GM19043 (cell line): ENCODE results near the gene AGAP2.
"Not testable (repeated sequence)": the region's sequence is repeated elsewhere in the genome, so short reads cannot be mapped to it uniquely, and the experiment has no call there.

Experiments
- ATAC-seq: cut with Tn5 transposase; IDR thresholded peaks from one replicate; pipeline ENCODE4 v1.9.1; 2021; ENCODE audit warnings: low read depth; ENCODE audit not compliant: unreplicated experiment

Gene AGAP2

GRCh38 chr12:57724936-57725740 lies 13.4 kb downstream of the AGAP2 start:
- ATAC-seq: no peak

DNA sequence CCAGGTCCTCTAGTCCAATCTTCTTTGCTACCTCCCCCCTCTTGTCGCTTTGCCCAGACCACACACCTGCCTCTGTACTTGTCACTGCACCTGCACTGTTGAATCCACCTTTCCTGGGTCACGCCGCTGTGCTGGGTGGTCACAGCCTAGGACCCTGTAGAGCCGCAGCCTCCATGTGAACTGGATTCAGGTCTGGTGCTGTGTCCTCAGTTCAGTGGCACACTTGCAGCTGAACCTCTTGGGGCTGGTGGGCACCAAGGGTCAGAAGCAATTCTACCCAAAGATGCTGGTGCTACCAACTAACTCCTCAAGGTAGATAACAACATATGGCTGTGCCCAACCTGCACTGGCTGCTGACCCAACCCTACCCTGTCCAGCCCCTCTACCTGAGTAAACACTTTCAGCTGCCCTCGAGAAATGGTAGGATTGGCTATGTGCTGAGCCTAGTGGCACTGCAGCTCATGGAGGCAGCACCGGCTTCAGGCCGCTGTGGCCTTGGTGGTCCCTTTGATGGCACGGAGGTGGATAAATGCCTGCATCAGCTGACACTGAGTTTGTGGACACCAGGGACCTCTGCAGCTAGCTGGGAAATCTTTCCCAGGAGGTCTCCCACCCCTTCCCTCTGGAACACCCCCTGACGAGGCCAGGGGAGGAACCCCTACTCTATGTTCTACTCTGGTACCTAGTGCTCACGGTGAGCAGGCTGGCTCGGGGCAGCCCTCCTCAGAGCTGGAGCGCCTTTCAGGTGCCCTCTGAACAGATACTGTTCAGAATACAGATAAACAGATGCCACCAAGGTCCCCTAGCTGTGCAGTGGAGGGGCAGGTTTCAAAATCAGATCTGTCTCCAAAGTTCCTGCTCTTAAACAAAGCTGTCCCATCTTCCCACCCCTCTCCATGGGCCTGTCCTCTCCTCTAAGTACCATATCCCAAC lies 14.3 kb downstream of the AGAP2 start:
- ATAC-seq: no peak

- no peak for ATAC-seq
Observed at GRCh38 chr12:57723630-57723962, 14.9 kb downstream of the AGAP2 start.

- ATAC-seq: no peak
Observed at GRCh38 chr12:57722716-57723629, 15.6 kb downstream of the AGAP2 start.

- ATAC-seq: not testable (repeated sequence)
Observed at GRCh38 chr12:57721846-57722608, 16.5 kb downstream of the AGAP2 start.

DNA sequence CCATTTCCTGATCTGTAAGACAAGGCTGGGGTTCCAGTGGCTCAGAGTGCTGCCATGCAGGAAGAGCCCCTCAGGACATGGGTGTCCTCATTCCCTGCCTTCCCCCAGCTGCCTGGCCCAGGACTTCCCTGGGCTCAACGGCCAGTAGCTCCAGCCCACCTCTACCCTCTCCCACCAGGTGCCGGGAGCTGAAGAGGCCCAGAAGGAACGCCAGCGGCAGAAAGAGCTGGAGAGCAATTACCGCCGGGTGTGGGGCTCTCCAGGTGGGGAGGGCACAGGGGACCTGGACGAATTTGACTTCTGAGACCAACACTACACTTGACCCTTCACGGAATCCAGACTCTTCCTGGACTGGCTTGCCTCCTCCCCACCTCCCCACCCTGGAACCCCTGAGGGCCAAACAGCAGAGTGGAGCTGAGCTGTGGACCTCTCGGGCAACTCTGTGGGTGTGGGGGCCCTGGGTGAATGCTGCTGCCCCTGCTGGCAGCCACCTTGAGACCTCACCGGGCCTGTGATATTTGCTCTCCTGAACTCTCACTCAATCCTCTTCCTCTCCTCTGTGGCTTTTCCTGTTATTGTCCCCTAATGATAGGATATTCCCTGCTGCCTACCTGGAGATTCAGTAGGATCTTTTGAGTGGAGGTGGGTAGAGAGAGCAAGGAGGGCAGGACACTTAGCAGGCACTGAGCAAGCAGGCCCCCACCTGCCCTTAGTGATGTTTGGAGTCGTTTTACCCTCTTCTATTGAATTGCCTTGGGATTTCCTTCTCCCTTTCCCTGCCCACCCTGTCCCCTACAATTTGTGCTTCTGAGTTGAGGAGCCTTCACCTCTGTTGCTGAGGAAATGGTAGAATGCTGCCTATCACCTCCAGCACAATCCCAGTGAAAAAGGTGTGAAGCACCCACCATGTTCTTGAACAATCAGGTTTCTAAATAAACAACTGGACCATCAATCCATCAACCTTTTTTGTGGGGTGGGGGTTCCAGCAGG lies 17.6 kb downstream of the AGAP2 start:
- no peak for ATAC-seq

DNA sequence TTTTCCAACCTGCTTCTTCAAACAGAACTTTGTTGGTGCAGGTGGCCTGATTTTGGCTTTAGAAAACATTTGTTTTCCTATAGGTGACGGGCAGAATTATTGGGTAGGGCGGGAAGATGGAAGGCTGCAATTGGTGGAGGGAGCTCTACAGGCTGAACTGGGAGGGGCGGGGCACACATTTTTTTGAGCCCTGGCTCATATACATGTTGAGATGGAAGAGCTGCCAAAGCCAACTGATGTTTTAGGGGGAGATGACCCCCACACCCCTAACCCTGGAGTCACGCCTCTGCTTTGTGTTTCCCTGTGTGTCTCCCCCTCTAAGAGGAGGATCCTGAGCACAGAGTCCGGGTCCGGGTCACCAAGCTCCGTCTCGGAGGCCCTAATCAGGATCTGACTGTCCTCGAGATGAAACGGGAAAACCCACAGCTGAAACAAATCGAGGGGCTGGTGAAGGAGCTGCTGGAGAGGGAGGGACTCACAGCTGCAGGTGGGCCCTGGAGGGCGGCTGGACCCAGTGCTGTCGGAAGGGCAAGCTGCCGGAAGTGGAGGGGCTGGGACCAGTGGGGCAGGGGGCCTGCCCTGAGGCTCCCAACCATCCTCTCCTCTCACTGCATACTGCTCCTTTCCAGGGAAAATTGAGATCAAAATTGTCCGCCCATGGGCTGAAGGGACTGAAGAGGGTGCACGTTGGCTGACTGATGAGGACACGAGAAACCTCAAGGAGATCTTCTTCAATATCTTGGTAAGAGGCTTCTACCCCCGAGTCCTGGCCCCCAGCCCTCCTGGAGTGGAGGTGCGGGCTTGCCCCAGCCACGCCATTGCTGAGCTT lies 18.6 kb downstream of the AGAP2 start:
- ATAC-seq: no peak

GRCh38 chr12:57718641-57719528 lies 19.7 kb downstream of the AGAP2 start:
- no peak for ATAC-seq

- ATAC-seq: no peak
Observed at GRCh38 chr12:57717846-57718640, 20.5 kb downstream of the AGAP2 start.

DNA sequence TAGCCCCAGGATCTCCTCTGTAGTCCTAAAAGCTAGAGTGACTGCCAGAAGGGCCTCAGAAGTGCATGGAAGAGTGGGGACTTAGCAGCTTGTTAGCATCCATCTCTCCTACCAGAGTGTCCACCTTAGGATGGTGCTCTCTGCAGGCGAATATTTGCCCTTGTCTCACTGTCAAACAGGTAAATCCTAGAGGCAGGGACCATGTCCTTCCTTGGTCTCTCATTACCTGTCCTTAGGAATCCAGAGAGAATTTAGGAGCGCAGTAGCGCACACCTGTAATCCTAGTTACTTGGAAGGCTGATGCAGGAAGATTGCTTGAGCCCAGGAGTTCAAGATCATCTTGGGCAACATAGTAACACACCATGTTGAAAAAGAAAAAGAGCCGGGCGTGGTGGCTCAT lies 21.4 kb downstream of the AGAP2 start:
- ATAC-seq: no peak

- no peak for ATAC-seq
Observed at GRCh38 chr12:57716305-57716704, 22.2 kb downstream of the AGAP2 start.

DNA sequence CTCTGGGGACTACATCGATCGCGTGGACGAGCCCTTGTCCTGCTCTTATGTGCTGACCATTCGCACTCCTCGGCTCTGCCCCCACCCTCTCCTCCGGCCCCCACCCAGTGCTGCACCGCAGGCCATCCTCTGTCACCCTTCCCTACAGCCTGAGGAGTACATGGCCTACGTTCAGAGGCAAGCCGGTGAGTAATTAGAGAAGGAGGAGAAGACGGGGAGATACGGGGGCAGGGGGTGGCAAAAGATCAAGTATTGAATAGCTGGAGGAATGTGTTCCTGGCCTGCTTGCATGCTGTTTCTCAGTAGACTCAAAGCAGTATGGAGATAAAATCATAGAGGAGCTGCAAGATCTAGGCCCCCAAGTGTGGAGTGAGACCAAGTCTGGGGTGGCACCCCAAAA lies 22.8 kb downstream of the AGAP2 start:
- ATAC-seq: no peak

- not testable (repeated sequence) for ATAC-seq
Observed at GRCh38 chr12:57715036-57715748, 23.4 kb downstream of the AGAP2 start.

DNA sequence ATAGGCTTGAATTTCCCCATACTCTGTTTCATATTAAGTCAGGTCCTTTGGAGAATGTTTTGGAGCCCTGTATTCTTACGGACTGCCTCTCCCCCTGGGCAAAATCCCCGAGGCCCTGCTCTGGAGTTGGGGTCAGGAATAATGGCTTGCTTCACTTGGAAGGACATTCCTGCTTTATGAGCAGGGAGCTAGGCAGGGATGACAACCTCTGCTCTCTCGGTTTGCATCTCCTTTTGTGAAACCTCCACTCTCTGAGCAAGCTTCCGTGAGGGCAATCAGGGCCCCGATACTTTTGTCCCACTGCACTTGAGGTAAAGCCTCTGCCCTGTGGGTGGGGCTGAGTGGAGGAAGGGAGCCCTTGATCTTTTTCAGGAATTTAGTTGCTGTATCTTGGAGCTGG lies 25.3 kb downstream of the AGAP2 start:
- no peak for ATAC-seq

- no peak for ATAC-seq
Observed at GRCh38 chr12:57712701-57713100, 25.8 kb downstream of the AGAP2 start.

DNA sequence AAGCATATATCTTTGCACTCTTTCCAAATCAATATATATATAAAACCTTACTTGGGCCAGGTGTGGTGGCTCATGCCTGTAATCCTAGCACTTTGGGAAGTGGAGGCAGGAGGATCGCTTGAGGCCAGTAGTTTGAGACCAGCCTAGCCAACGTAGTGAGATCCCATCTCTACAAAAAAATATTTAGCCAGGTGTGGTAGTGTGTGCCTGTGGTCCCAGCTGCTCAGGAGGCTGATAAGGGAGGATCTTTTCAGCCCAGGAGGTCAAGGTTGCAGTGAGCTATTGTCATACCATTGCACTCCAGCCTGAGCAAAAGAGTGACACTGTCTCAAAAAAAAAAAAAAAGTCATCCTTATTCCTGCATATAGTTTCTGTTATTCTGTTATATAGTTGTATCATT lies 30.2 kb downstream of the AGAP2 start:
- no peak for ATAC-seq
